HepG2 (cell line): ENCODE data around the gene PPP1R27. TPM values are rescaled to one million over a fixed set of nuclear protein-coding genes. Genes with fewer than 3 reads are reported as not detected.
A peak's percentile ranks its signal among the peaks of the same experiment; 100 is the strongest.

Source experiments
- ATF2 ChIP-seq: sonication (generic); formaldehyde crosslinking; IDR thresholded peaks from 2 replicates; pipeline ENCODE4 v1.4.0; 2020; ENCODE audit warnings: missing genetic modification reagents
- CSRNP1 ChIP-seq: sonication (generic); formaldehyde crosslinking; IDR thresholded peaks from 2 replicates; pipeline ENCODE4 v1.8.1; 2023; ENCODE audit warnings: mild to moderate bottlenecking, missing genetic modification reagents
- DBP ChIP-seq: sonication (generic); formaldehyde crosslinking; IDR thresholded peaks from 2 replicates; pipeline ENCODE4 v1.4.0; 2020; ENCODE audit warnings: missing genetic modification reagents; ENCODE audit errors: not compliant biosample characterization
- E2F5 ChIP-seq: sonication (generic); formaldehyde crosslinking; conservative IDR thresholded peaks from 2 replicates; pipeline ENCODE4 v1.4.0; 2020; ENCODE audit warnings: missing genetic modification reagents
- HMG20B ChIP-seq: conservative IDR thresholded peaks from 2 replicates; pipeline ENCODE4 v1.6.1; 2016; ENCODE audit warnings: missing genetic modification reagents, missing compliant biosample characterization
- NR2F6 ChIP-seq, 2 experiments: IDR thresholded peaks; 2 replicates each; pipeline ENCODE4 v1.6.1; 2016; ENCODE audit warnings: antibody characterized with exemption in 1 of 2, mild to moderate bottlenecking in 1 of 2
- PAWR ChIP-seq: sonication (generic); formaldehyde crosslinking; IDR thresholded peaks from 2 replicates; pipeline ENCODE4 v1.4.0; 2020; ENCODE audit warnings: missing genetic modification reagents, mild to moderate bottlenecking, borderline replicate concordance
- POGZ ChIP-seq: sonication (generic); formaldehyde crosslinking; IDR thresholded peaks from 2 replicates; pipeline ENCODE4 v1.4.0; 2020; ENCODE audit warnings: mild to moderate bottlenecking, missing genetic modification reagents
- RELA ChIP-seq: sonication (generic); formaldehyde crosslinking; IDR thresholded peaks from 2 replicates; pipeline ENCODE4 v1.4.0; 2020; ENCODE audit warnings: missing genetic modification reagents
- SNRNP70 ChIP-seq: fragments of 200-400 bp; formaldehyde crosslinking; IDR thresholded peaks from 2 replicates; pipeline ENCODE4 v1.6.1; 2017; ENCODE audit warnings: mild to moderate bottlenecking, low read depth, low read length, moderate library complexity
- WIZ ChIP-seq: sonication (generic); formaldehyde crosslinking; IDR thresholded peaks from 2 replicates; pipeline ENCODE4 v1.5.1; 2020; ENCODE audit warnings: mild to moderate bottlenecking, missing genetic modification reagents
- ZBTB8A ChIP-seq: sonication (generic); formaldehyde crosslinking; IDR thresholded peaks from 2 replicates; pipeline ENCODE4 v1.4.0; 2020; ENCODE audit warnings: mild to moderate bottlenecking, low read depth, missing genetic modification reagents, borderline replicate concordance
- ZHX2 ChIP-seq, 2 experiments: sonication (generic) in 1 of 2; formaldehyde crosslinking in 1 of 2; IDR thresholded peaks; 2 replicates each; pipeline versions ENCODE4 v1.6.1 to v1.9.0; 2014 to 2022; ENCODE audit warnings: antibody characterized with exemption in 1 of 2, borderline replicate concordance in 1 of 2, inconsistent platforms in 1 of 2, low read depth in 1 of 2, missing genetic modification reagents in 1 of 2
- ZNF256 ChIP-seq: sonication (generic); formaldehyde crosslinking; conservative IDR thresholded peaks from 2 replicates; pipeline ENCODE4 v1.4.0; 2020; ENCODE audit warnings: missing genetic modification reagents
- ZNF296 ChIP-seq: sonication (generic); formaldehyde crosslinking; conservative IDR thresholded peaks from 2 replicates; pipeline ENCODE4 v1.5.0; 2020; ENCODE audit warnings: mild to moderate bottlenecking, missing genetic modification reagents
- ZNF703 ChIP-seq: sonication (generic); formaldehyde crosslinking; IDR thresholded peaks from 2 replicates; pipeline ENCODE4 v1.5.1; 2020; ENCODE audit warnings: missing genetic modification reagents, mild to moderate bottlenecking, moderate library complexity, borderline replicate concordance
- polyA plus RNA-seq, 8 experiments: library from polyadenylated mRNA; depleted of rRNA in 3 of 8; stranded (reverse) in 7 of 8; unstranded in 1 of 8; fragments of >200 nt; fragmentation: Illumina TruSeq in 4 of 8; extraction: Trizol in 4 of 8; gene quantifications; 2 replicates each; pipeline versions ENCODE4 v1.2.1 to v1.2.3, GENCODE V29; 2011 to 2016; ENCODE audit warnings: low read depth in 4 of 8, missing spikeins in 1 of 8, mixed read lengths in 1 of 8; ENCODE audit not compliant: insufficient read depth in 1 of 8
- total RNA-seq, 5 experiments: library from RNA; depleted of rRNA; stranded (reverse); fragments of >200 nt; fragmentation: Illumina TruSeq; extraction: Trizol; gene quantifications; 2 replicates each; pipeline ENCODE4 v1.2.3, GENCODE V29; 2016; ENCODE audit warnings: low read depth in 1 of 5

PPP1R27 gene
- total and polyA plus RNA-seq, 2 of the 13 experiments (the other 11 are each of a cell fraction or from before 2014, with no cell fraction given): 0.17 to 1.00 TPM

- TF ChIP-seq ATF2 (no peak), POGZ (CRISPR knock-in tag) (no peak), HMG20B (no peak), E2F5 (CRISPR knock-in tag) (no peak), ZNF703 (CRISPR knock-in tag) (0 out of 2 replicates have a peak, but pooled peaks have one; percentile 33), DBP (CRISPR knock-in tag) (no peak), ZBTB8A (CRISPR knock-in tag) (no peak), ZNF256 (no peak), NR2F6 (IDR thresholded peaks at IDR 0.05) (no peak), NR2F6 (CRISPR knock-in tag; IDR thresholded peaks at IDR 0.05) (no peak), RELA (CRISPR knock-in tag) (no peak), SNRNP70 (no peak), PAWR (CRISPR knock-in tag) (no peak), CSRNP1 (no peak), ZNF296 (CRISPR knock-in tag) (no peak), WIZ (no peak), ZHX2 (IDR thresholded peaks at IDR 0.05; ENCODE audit: low read depth) (no peak), ZHX2 (CRISPR knock-in tag; IDR thresholded peaks at IDR 0.05; ENCODE audit: borderline replicate concordance) (no peak)
These were observed 31.0 kb upstream of the PPP1R27 start (continued) for GRCh38 chr17:81865733-81866439.
